CD14-positive monocyte (primary cell): Measurements from ENCODE around the gene ACBD6. TPM values are rescaled to one million over a fixed set of nuclear protein-coding genes. Genes with fewer than 3 reads are reported as not detected.

ENCODE experiments used
- DNase-seq, 3 donors: peaks; one replicate each; pipeline ENCODE4 v3.0.0-alpha.2; 2011 to 2022
- H2AFZ ChIP-seq: 2 replicates; pipeline ENCODE4 v1.6.0; 2012; ENCODE audit warnings: mild to moderate bottlenecking, low read depth, low read length, inconsistent platforms; ENCODE audit not compliant: insufficient read depth, poor library complexity, severe bottlenecking
- H3K27ac ChIP-seq, 2 donors: 1 replicate in 1 of 2; 2 replicates in 1 of 2; pipeline ENCODE4 v1.5.1; 2012 to 2013; ENCODE audit warnings: low read length in 2 of 2, control low read depth in 1 of 2, inconsistent platforms in 1 of 2, low read depth in 1 of 2, mild to moderate bottlenecking in 1 of 2
- H3K27me3 ChIP-seq, 2 donors: one replicate each; pipeline versions ENCODE4 v1.6.0 to v1.6.1; 2011 to 2013; ENCODE audit warnings: low read length in 2 of 2; ENCODE audit not compliant: control insufficient read depth in 2 of 2, insufficient read depth in 2 of 2
- H3K36me3 ChIP-seq, 2 donors: replicated peaks in 1 of 2; 1 replicate in 1 of 2; 2 replicates in 1 of 2; pipeline versions ENCODE4 v1.5.1 to v1.6.1; 2012 to 2013; ENCODE audit warnings: low read length in 2 of 2, control low read depth in 1 of 2, inconsistent platforms in 1 of 2, mild to moderate bottlenecking in 1 of 2; ENCODE audit not compliant: insufficient read depth in 2 of 2, control insufficient read depth in 1 of 2
- H3K4me1 ChIP-seq, 2 donors: 1 replicate in 1 of 2; 2 replicates in 1 of 2; pipeline versions ENCODE4 v1.5.1 to v1.6.1; 2012 to 2013; ENCODE audit warnings: low read length in 2 of 2, control low read depth in 1 of 2, inconsistent platforms in 1 of 2, mild to moderate bottlenecking in 1 of 2, moderate library complexity in 1 of 2; ENCODE audit not compliant: insufficient read depth in 2 of 2, control insufficient read depth in 1 of 2
- H3K4me2 ChIP-seq: replicated peaks from 2 replicates; pipeline ENCODE3; 2012; ENCODE audit warnings: low read length, moderate library complexity, mild to moderate bottlenecking; ENCODE audit not compliant: poor library complexity, severe bottlenecking; ENCODE audit errors: extremely low read depth
- H3K4me3 ChIP-seq, 3 experiments: fragments of 200-600 bp in 1 of 3; sonication (generic) in 1 of 3; replicated peaks in 1 of 3; 1 replicate in 2 of 3; 2 replicates in 1 of 3; pipeline ENCODE4 v1.5.1; 2011 to 2013; ENCODE audit warnings: low read length in 3 of 3, mild to moderate bottlenecking in 3 of 3, control low read depth in 2 of 3, low read depth in 2 of 3, inconsistent platforms in 1 of 3, moderate library complexity in 1 of 3
- H3K79me2 ChIP-seq: 2 replicates; pipeline ENCODE4 v1.6.0; 2012; ENCODE audit warnings: mild to moderate bottlenecking, control low read depth, inconsistent platforms, low read length, moderate library complexity; ENCODE audit not compliant: insufficient read depth
- H3K9ac ChIP-seq: 2 replicates; pipeline ENCODE4 v1.6.0; 2017; ENCODE audit warnings: low read length, mild to moderate bottlenecking; ENCODE audit not compliant: insufficient read depth, poor library complexity, severe bottlenecking
- H3K9me3 ChIP-seq, 2 donors: replicated peaks in 1 of 2; 1 replicate in 1 of 2; 2 replicates in 1 of 2; pipeline versions ENCODE4 v1.5.1 to v1.6.1; 2012 to 2013; ENCODE audit warnings: low read length in 2 of 2, control low read depth in 1 of 2; ENCODE audit not compliant: control insufficient read depth in 1 of 2, insufficient read depth in 1 of 2
- H4K20me1 ChIP-seq: 2 replicates; pipeline ENCODE4 v1.6.0; 2012; ENCODE audit warnings: mild to moderate bottlenecking, low read length, control low read depth, moderate library complexity; ENCODE audit not compliant: insufficient read depth
- H3K27ac Mint-ChIP-seq, 7 donors: one replicate each; pipeline ENCODE4 v1.8.0; 2020; ENCODE audit warnings: mild to moderate bottlenecking in 7 of 7, mixed read lengths in 7 of 7, moderate library complexity in 6 of 7, inconsistent platforms in 2 of 7
- H3K27me3 Mint-ChIP-seq, 3 donors: one replicate each; pipeline ENCODE4 v1.8.0; 2021 to 2022; ENCODE audit warnings: low read depth in 3 of 3, mild to moderate bottlenecking in 3 of 3, mixed read lengths in 3 of 3, moderate library complexity in 3 of 3, inconsistent platforms in 1 of 3
- H3K36me3 Mint-ChIP-seq, 2 donors: one replicate each; pipeline ENCODE4 v1.8.0; 2020; ENCODE audit warnings: mixed read lengths in 2 of 2, inconsistent platforms in 1 of 2, mild to moderate bottlenecking in 1 of 2
- H3K4me1 Mint-ChIP-seq: one replicate; pipeline ENCODE4 v1.8.0; 2020; ENCODE audit warnings: mild to moderate bottlenecking, mixed read lengths
- H3K4me3 Mint-ChIP-seq, 2 donors: one replicate each; pipeline ENCODE4 v1.8.0; 2020; ENCODE audit warnings: mild to moderate bottlenecking in 2 of 2, mixed read lengths in 2 of 2, moderate library complexity in 1 of 2
- H3K9me3 Mint-ChIP-seq, 7 donors: one replicate each; pipeline ENCODE4 v1.8.0; 2020 to 2022; ENCODE audit warnings: mixed read lengths in 7 of 7, mild to moderate bottlenecking in 6 of 7, moderate library complexity in 6 of 7, inconsistent platforms in 2 of 7
- WGBS: methylation state at CpG from one replicate; pipeline ENCODE4 v1.1.5; 2013; ENCODE audit warnings: missing lambda C conversion rate; ENCODE audit not compliant: insufficient coverage; 5-methylcytosine and 5-hydroxymethylcytosine counted together
- intact Hi-C, 2 donors: fragments of 100-400 bp; cut with micrococcal nuclease; formaldehyde crosslinking; loops; one replicate each; pipeline versions ENCODE4 v1.15.0 to v1.15.1; 2023
- polyA plus RNA-seq, 3 donors: library from polyadenylated mRNA; depleted of rRNA in 1 of 3; unstranded in 2 of 3; stranded (reverse) in 1 of 3; fragments of 300-500 nt in 2 of 3; fragments of >200 nt in 1 of 3; fragmentation: Illumina TruSeq in 2 of 3; gene quantifications; 1 replicate in 2 of 3; 2 replicates in 1 of 3; pipeline ENCODE4 v1.2.3, GENCODE V29; 2012 to 2021
- TF ChIP-seq, protein P1 (sequence below): fragments of 200-600 bp; IDR thresholded peaks from one replicate; pipeline ENCODE4 v1.8.0; 2022; ENCODE audit warnings: antibody characterized with exemption, mild to moderate bottlenecking

Gene ACBD6
- polyA plus RNA-seq, 3 donors = 19.3 to 35.3 (median 19.7) TPM

DNA sequence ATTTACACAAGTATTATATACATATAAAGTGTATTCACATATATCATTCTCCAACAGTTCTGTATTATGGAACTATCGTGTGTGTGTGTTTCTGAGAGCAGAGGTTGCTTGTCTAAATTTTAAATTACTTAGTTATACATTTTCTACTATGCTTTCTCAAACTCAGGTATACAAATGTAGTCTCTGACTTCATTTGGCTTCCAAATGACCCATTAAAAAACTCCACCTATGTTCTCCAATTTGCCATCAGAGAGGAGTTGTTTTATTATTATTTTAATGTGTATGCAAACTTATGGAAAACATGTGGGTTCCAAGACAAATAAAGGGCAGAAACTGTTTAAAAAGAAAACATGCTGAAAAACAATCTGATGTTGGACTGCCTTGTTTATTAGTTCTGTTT, 131.8 kb downstream of the ACBD6 start:
- Mint-ChIP-seq H3K36me3 (peaks cover 3 to 11% of the 10 kb centered on the region in 2 donors), H3K9me3 (peaks cover 0 to 5% (median 0%) of the 10 kb centered on the region in 7 donors), H3K4me3 (no peak overlapping the region), H3K27me3 (no peaks in the 10 kb centered on the region), H3K27ac (no peak overlapping the region), H3K4me1 (peaks cover 2% of the 10 kb centered on the region)
- Histone ChIP-seq H3K4me1 (peaks cover 0 to 5% of the 10 kb centered on the region in 2 donors), H3K27me3 (no peaks in the 10 kb centered on the region), H3K9ac (no peak overlapping the region), H3K9me3 (no peaks in the 10 kb centered on the region), H3K79me2 (no peaks in the 10 kb centered on the region), H3K36me3 (no peaks in the 10 kb centered on the region), H3K4me3 (no peak overlapping the region), H3K4me2 (no peak overlapping the region), H3K27ac (no peak overlapping the region), H4K20me1 (no peaks in the 10 kb centered on the region), H2AFZ (no peak overlapping the region)
- no CpG with 5 or more reads among the region's 1 CpG for WGBS
- TF ChIP-seq, protein P1, sequence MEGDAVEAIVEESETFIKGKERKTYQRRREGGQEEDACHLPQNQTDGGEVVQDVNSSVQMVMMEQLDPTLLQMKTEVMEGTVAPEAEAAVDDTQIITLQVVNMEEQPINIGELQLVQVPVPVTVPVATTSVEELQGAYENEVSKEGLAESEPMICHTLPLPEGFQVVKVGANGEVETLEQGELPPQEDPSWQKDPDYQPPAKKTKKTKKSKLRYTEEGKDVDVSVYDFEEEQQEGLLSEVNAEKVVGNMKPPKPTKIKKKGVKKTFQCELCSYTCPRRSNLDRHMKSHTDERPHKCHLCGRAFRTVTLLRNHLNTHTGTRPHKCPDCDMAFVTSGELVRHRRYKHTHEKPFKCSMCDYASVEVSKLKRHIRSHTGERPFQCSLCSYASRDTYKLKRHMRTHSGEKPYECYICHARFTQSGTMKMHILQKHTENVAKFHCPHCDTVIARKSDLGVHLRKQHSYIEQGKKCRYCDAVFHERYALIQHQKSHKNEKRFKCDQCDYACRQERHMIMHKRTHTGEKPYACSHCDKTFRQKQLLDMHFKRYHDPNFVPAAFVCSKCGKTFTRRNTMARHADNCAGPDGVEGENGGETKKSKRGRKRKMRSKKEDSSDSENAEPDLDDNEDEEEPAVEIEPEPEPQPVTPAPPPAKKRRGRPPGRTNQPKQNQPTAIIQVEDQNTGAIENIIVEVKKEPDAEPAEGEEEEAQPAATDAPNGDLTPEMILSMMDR = no peak
- DNase-seq = no peak
- intact Hi-C loops = no loop called here

DNA sequence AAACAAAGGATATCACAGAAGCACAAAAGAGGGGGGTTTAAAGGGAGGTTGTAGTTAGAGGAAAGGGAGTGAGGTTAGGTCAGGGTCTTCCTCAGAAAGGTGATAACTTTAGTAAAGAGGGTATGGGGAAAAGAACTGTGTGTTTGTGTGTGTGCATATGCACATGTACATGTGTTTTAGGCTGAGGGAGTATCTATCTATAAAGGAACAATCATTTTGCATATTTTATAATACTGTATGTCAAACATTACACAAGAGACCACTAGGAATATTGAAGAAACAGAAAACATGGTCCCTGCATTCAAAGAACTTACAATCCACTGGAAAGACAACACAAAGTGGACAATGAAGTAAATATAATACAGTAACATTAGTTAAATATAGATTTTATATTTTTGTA, 132.2 kb downstream of the ACBD6 start:
- no peak for DNase-seq
- H2AFZ ChIP-seq = no peak overlapping the region
- no peak overlapping the region for H3K4me3 Mint-ChIP-seq
- peaks cover 0 to 5% (median 0%) of the 10 kb centered on the region in 7 donors for H3K9me3 Mint-ChIP-seq
- H3K27me3 Mint-ChIP-seq = no peaks in the 10 kb centered on the region
- intact Hi-C loops = no loop called here
- peaks cover 0 to 5% of the 10 kb centered on the region in 2 donors for H3K4me1 ChIP-seq
- H3K36me3 Mint-ChIP-seq = peaks cover 3 to 11% of the 10 kb centered on the region in 2 donors
- TF ChIP-seq, protein P1 = no peak
- H3K79me2 ChIP-seq = no peaks in the 10 kb centered on the region
- H3K4me1 Mint-ChIP-seq = peaks cover 2% of the 10 kb centered on the region
- no peaks in the 10 kb centered on the region for H4K20me1 ChIP-seq
- H3K27ac ChIP-seq = no peak overlapping the region
- H3K9ac ChIP-seq = no peak overlapping the region
- H3K4me2 ChIP-seq = no peak overlapping the region
- no peaks in the 10 kb centered on the region for H3K27me3 ChIP-seq
- H3K27ac Mint-ChIP-seq = no peak overlapping the region
- H3K4me3 ChIP-seq = no peak overlapping the region
- H3K36me3 ChIP-seq = no peaks in the 10 kb centered on the region
- H3K9me3 ChIP-seq = no peaks in the 10 kb centered on the region
